Measurements from ENCODE around the gene PRIMA1. TPM values are rescaled to one million over a fixed set of nuclear protein-coding genes. Genes with fewer than 3 reads are reported as not detected.

Gene PRIMA1
- total and polyA plus RNA-seq, 4 donors: 0.22 to 0.78 (median 0.53) TPM

DNA sequence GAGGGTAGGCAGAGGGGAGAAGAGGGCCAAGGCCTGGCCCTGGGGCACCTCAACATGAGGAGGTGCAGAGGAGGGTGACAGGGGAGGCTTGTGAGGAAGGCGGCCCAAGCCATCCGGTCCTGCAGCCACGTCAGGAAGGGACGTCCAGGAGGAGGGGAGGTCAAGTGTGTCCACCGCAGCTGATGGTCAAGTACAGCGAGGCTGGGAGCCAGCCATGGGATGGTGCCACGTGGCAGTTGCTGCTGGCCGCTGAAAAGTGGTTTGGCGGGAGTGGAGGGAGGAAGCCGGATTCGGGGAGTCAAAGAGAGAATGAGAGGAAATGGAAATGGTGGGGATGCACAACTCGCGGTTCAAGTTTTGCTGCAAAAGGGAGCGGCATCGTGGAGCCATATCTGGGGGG lies 41.2 kb downstream of the PRIMA1 start:
- no peak overlapping the region for H3K4me3 ChIP-seq
- TF ChIP-seq, protein P1, sequence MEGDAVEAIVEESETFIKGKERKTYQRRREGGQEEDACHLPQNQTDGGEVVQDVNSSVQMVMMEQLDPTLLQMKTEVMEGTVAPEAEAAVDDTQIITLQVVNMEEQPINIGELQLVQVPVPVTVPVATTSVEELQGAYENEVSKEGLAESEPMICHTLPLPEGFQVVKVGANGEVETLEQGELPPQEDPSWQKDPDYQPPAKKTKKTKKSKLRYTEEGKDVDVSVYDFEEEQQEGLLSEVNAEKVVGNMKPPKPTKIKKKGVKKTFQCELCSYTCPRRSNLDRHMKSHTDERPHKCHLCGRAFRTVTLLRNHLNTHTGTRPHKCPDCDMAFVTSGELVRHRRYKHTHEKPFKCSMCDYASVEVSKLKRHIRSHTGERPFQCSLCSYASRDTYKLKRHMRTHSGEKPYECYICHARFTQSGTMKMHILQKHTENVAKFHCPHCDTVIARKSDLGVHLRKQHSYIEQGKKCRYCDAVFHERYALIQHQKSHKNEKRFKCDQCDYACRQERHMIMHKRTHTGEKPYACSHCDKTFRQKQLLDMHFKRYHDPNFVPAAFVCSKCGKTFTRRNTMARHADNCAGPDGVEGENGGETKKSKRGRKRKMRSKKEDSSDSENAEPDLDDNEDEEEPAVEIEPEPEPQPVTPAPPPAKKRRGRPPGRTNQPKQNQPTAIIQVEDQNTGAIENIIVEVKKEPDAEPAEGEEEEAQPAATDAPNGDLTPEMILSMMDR (IDR thresholded peaks at IDR 0.05; ENCODE audit: control extremely low read depth, extremely low read depth): no peak
- 63 to 71% methylated on average over 15 of the region's 15 CpGs for WGBS, 2 donors
- H3K9me3 ChIP-seq (ENCODE audit: control insufficient read depth in 4 of 4, insufficient read depth in 3 of 4, low read length in 3 of 4): peaks cover 0 to 4% (median 0%) of the 10 kb centered on the region in 4 donors
- no peak overlapping the region for H3K9ac ChIP-seq (ENCODE audit: insufficient read depth in 1 of 2, low read length in 2 of 2)
- H3K36me3 ChIP-seq (ENCODE audit: control insufficient read depth in 4 of 4, insufficient read depth in 4 of 4, low read length in 4 of 4): no peaks in the 10 kb centered on the region
- H3K27ac ChIP-seq (ENCODE audit: low read depth in 1 of 2, low read length in 1 of 2): no peak overlapping the region
- no peaks in the 10 kb centered on the region for H3K27me3 ChIP-seq (ENCODE audit: control insufficient read depth in 3 of 3, insufficient read depth in 3 of 3, low read length in 2 of 3)
- no peak for DNase-seq
- ATAC-seq (ENCODE audit: insufficient read depth, low FRiP score): no peak
- H3K4me1 ChIP-seq (ENCODE audit: control insufficient read depth in 5 of 5, insufficient read depth in 5 of 5, low read length in 5 of 5): peaks cover 0 to 5% (median 0%) of the 10 kb centered on the region in 5 donors

GRCh38 chr14:93745603-93746273 lies 42.5 kb downstream of the PRIMA1 start:
- no peak overlapping the region for H3K27ac ChIP-seq (ENCODE audit: low read depth in 1 of 2, low read length in 1 of 2)
- H3K36me3 ChIP-seq (ENCODE audit: control insufficient read depth in 4 of 4, insufficient read depth in 4 of 4, low read length in 4 of 4): no peaks in the 10 kb centered on the region
- no peak overlapping the region for H3K4me3 ChIP-seq
- no peak for DNase-seq
- no peak overlapping the region for H3K9ac ChIP-seq (ENCODE audit: insufficient read depth in 1 of 2, low read length in 2 of 2)
- 71 to 77% methylated on average over 12 to 13 of the region's 13 CpGs for WGBS, 2 donors
- no peak for ATAC-seq (ENCODE audit: insufficient read depth, low FRiP score)
- TF ChIP-seq, protein P1 (IDR thresholded peaks at IDR 0.05; ENCODE audit: control extremely low read depth, extremely low read depth): no peak
- no peaks in the 10 kb centered on the region for H3K27me3 ChIP-seq (ENCODE audit: control insufficient read depth in 3 of 3, insufficient read depth in 3 of 3, low read length in 2 of 3)
- H3K4me1 ChIP-seq (ENCODE audit: control insufficient read depth in 5 of 5, insufficient read depth in 5 of 5, low read length in 5 of 5): peaks cover 0 to 10% (median 0%) of the 10 kb centered on the region in 5 donors
- H3K9me3 ChIP-seq (ENCODE audit: control insufficient read depth in 4 of 4, insufficient read depth in 3 of 4, low read length in 3 of 4): peaks cover 0 to 4% (median 0%) of the 10 kb centered on the region in 4 donors

- no peaks in the 10 kb centered on the region for H3K27me3 ChIP-seq (ENCODE audit: control insufficient read depth in 3 of 3, insufficient read depth in 3 of 3, low read length in 2 of 3)
- peaks cover 0 to 15% (median 0%) of the 10 kb centered on the region in 5 donors for H3K4me1 ChIP-seq (ENCODE audit: control insufficient read depth in 5 of 5, insufficient read depth in 5 of 5, low read length in 5 of 5)
- H3K27ac ChIP-seq (ENCODE audit: low read depth in 1 of 2, low read length in 1 of 2): no peak overlapping the region
- WGBS, 2 donors: 39 to 56% methylated on average over 8 of the region's 8 CpGs
- DNase-seq (no peak), ATAC-seq (ENCODE audit: insufficient read depth, low FRiP score) (no peak)
- H3K4me3 ChIP-seq: no peak overlapping the region
- H3K36me3 ChIP-seq (ENCODE audit: control insufficient read depth in 4 of 4, insufficient read depth in 4 of 4, low read length in 4 of 4): no peaks in the 10 kb centered on the region
- H3K9ac ChIP-seq (ENCODE audit: insufficient read depth in 1 of 2, low read length in 2 of 2): no peak overlapping the region
- peaks cover 0 to 4% (median 0%) of the 10 kb centered on the region in 4 donors for H3K9me3 ChIP-seq (ENCODE audit: control insufficient read depth in 4 of 4, insufficient read depth in 3 of 4, low read length in 3 of 4)
- TF ChIP-seq, protein P1 (IDR thresholded peaks at IDR 0.05; ENCODE audit: control extremely low read depth, extremely low read depth): no peak
Measured at GRCh38 chr14:93744876-93745275, 43.4 kb downstream of the PRIMA1 start.

Data from lung (tissue), 12 donors.